Stimulated activated CD4-positive, alpha-beta T cell treated with anti-CD3 and anti-CD28 coated beads, Interleukin-12 subunit alpha, Interleukin-12 subunit beta, amount 100 ng/mL, for 4 hours (primary cell): ENCODE measurements around the gene ZNF280C.

Experiments
- DNase-seq: peaks from one replicate; pipeline ENCODE4 v3.0.0-alpha.2; 2020

Gene ZNF280C

GRCh38 chrX:130174937-130175336 lies 93.8 kb downstream of the ZNF280C start:
- no peak for DNase-seq

- no peak for DNase-seq
Measured at GRCh38 chrX:130174045-130174704, 94.5 kb downstream of the ZNF280C start.

- DNase-seq = peak; percentile 3
Measured at GRCh38 chrX:130173190-130173895, 95.4 kb downstream of the ZNF280C start.

GRCh38 chrX:130172127-130172845 lies 96.4 kb downstream of the ZNF280C start:
- DNase-seq = no peak

GRCh38 chrX:130171446-130172126 lies 97.1 kb downstream of the ZNF280C start, which contains the start of gene RAB33A:
TSS of gene RAB33A (plus strand) at chrX:130171962. CDS start at chrX:130172063, 101 bp downstream.
- DNase-seq = peak; percentile 33

GRCh38 chrX:130170752-130171445 lies 97.8 kb downstream of the ZNF280C start:
- peak; percentile 48 for DNase-seq

- DNase-seq = no peak
Measured at GRCh38 chrX:130167040-130167439, 101.7 kb downstream of the ZNF280C start.

GRCh38 chrX:130166503-130166777 lies 102.3 kb downstream of the ZNF280C start:
- DNase-seq = no peak

- DNase-seq = peak; percentile 78
Measured at GRCh38 chrX:130165703-130166502, 102.8 kb downstream of the ZNF280C start, which contains the start of gene AIFM1. TSS of gene AIFM1 (minus strand) at chrX:130165841. CDS start at chrX:130165656, 185 bp downstream.

- no peak for DNase-seq
Measured at GRCh38 chrX:130165181-130165702, 103.5 kb downstream of the ZNF280C start.

- no peak for DNase-seq
Measured at GRCh38 chrX:130163398-130163797, 105.3 kb downstream of the ZNF280C start.

GRCh38 chrX:130162094-130162735 lies 106.5 kb downstream of the ZNF280C start:
- no peak for DNase-seq

- DNase-seq = no peak
Measured at GRCh38 chrX:130159776-130160175, 108.9 kb downstream of the ZNF280C start.

- DNase-seq = no peak
Measured at GRCh38 chrX:130158311-130158710, 110.4 kb downstream of the ZNF280C start.

GRCh38 chrX:130155564-130155963 lies 113.1 kb downstream of the ZNF280C start:
- no peak for DNase-seq
